ENCODE results near the gene DOK3.
A peak's percentile ranks its signal among the peaks of the same experiment; 100 is the strongest.

DOK3 gene

GRCh38 chr5:177484902-177485549 lies 24.6 kb downstream of the DOK3 start:
- DNase-seq (ENCODE audit: low read depth in 2 of 2, low spot score in 1 of 2), result no peak

- no peak for DNase-seq (ENCODE audit: low read depth in 2 of 2, low spot score in 1 of 2)
Measured at GRCh38 chr5:177483994-177484901, 25.4 kb downstream of the DOK3 start.

GRCh38 chr5:177483042-177483441 lies 26.6 kb downstream of the DOK3 start:
- DNase-seq (ENCODE audit: low read depth in 2 of 2, low spot score in 1 of 2), result no peak

- DNase-seq (ENCODE audit: low read depth in 2 of 2, low spot score in 1 of 2), result no peak
Measured at GRCh38 chr5:177482359-177482795, 27.2 kb downstream of the DOK3 start.

GRCh38 chr5:177479774-177480173 lies 29.9 kb downstream of the DOK3 start:
- no peak for DNase-seq (ENCODE audit: low read depth in 2 of 2, low spot score in 1 of 2)

- DNase-seq (ENCODE audit: low read depth in 2 of 2, low spot score in 1 of 2), result no peak
Measured at GRCh38 chr5:177478711-177479646, 30.6 kb downstream of the DOK3 start.

- DNase-seq (ENCODE audit: low read depth in 2 of 2, low spot score in 1 of 2), result no peak
Measured at GRCh38 chr5:177477701-177478477, 31.7 kb downstream of the DOK3 start.

- DNase-seq (ENCODE audit: low read depth in 2 of 2, low spot score in 1 of 2), result no peak
Measured at GRCh38 chr5:177476531-177477233, 32.9 kb downstream of the DOK3 start.

GRCh38 chr5:177475563-177476427 lies 33.8 kb downstream of the DOK3 start:
- DNase-seq (ENCODE audit: low read depth in 2 of 2, low spot score in 1 of 2), result no peak

GRCh38 chr5:177474846-177475562 lies 34.6 kb downstream of the DOK3 start:
- DNase-seq (ENCODE audit: low read depth in 2 of 2, low spot score in 1 of 2), result no peak

GRCh38 chr5:177474002-177474476 lies 35.6 kb downstream of the DOK3 start:
- no peak for DNase-seq (ENCODE audit: low read depth in 2 of 2, low spot score in 1 of 2)

GRCh38 chr5:177473443-177474001 lies 36.1 kb downstream of the DOK3 start, which contains the start of gene DBN1:
TSS of gene DBN1 (minus strand) at chr5:177473634. CDS start at chr5:177473521, 113 bp downstream.
- DNase-seq (ENCODE audit: low read depth in 2 of 2, low spot score in 1 of 2), result no peak

GRCh38 chr5:177472460-177473442 lies 36.9 kb downstream of the DOK3 start:
- peak in 1 of 2 donors; percentile 34 for DNase-seq (ENCODE audit: low read depth in 2 of 2, low spot score in 1 of 2)

GRCh38 chr5:177471610-177472356 lies 37.8 kb downstream of the DOK3 start:
- no peak for DNase-seq (ENCODE audit: low read depth in 2 of 2, low spot score in 1 of 2)

- no peak for DNase-seq (ENCODE audit: low read depth in 2 of 2, low spot score in 1 of 2)
Measured at GRCh38 chr5:177470759-177471536, 38.7 kb downstream of the DOK3 start.
